Measurements from ENCODE around the gene ERVFRD-1.

Gene ERVFRD-1

GRCh38 chr6:11129908-11130565 is 18.5 kb upstream of the ERVFRD-1 start:
- no peak overlapping the region for H3K4me3 ChIP-seq (ENCODE audit: low read depth, low read length)
- DNase-seq (ENCODE audit: low read depth): no peak
- TF ChIP-seq, protein P1, sequence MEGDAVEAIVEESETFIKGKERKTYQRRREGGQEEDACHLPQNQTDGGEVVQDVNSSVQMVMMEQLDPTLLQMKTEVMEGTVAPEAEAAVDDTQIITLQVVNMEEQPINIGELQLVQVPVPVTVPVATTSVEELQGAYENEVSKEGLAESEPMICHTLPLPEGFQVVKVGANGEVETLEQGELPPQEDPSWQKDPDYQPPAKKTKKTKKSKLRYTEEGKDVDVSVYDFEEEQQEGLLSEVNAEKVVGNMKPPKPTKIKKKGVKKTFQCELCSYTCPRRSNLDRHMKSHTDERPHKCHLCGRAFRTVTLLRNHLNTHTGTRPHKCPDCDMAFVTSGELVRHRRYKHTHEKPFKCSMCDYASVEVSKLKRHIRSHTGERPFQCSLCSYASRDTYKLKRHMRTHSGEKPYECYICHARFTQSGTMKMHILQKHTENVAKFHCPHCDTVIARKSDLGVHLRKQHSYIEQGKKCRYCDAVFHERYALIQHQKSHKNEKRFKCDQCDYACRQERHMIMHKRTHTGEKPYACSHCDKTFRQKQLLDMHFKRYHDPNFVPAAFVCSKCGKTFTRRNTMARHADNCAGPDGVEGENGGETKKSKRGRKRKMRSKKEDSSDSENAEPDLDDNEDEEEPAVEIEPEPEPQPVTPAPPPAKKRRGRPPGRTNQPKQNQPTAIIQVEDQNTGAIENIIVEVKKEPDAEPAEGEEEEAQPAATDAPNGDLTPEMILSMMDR (conservative IDR thresholded peaks at IDR 0.05; ENCODE audit: low read depth, low read length): no peak

DNA sequence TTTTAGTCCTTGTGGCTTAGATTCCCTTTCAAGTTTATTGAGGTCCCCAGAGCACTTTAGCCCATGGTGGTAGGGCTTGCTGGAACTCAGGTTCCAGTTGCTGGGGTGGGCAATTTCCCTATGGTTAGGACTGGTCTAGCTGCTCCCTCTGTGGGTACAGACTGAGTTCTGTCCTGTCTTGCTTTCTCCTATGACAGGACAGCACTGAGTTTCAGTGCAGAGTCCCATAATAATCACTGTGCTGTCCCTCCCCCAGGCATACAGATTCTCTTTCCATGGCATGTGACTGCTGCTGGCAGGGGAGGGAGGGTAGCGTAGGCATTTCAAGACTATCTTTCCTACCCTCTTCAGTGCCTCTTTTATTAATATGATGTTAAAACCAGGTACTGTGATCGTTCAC is 17.1 kb upstream of the ERVFRD-1 start:
- no peak overlapping the region for H3K4me3 ChIP-seq (ENCODE audit: low read depth, low read length)
- TF ChIP-seq, protein P1 (conservative IDR thresholded peaks at IDR 0.05; ENCODE audit: low read depth, low read length): no peak
- no peak for DNase-seq (ENCODE audit: low read depth)

- no peak for DNase-seq (ENCODE audit: low read depth)
- H3K4me3 ChIP-seq (ENCODE audit: low read depth, low read length): no peak overlapping the region
- TF ChIP-seq, protein P1 (conservative IDR thresholded peaks at IDR 0.05; ENCODE audit: low read depth, low read length): no peak
Observed at GRCh38 chr6:11126876-11127275, 15.4 kb upstream of the ERVFRD-1 start.

DNA sequence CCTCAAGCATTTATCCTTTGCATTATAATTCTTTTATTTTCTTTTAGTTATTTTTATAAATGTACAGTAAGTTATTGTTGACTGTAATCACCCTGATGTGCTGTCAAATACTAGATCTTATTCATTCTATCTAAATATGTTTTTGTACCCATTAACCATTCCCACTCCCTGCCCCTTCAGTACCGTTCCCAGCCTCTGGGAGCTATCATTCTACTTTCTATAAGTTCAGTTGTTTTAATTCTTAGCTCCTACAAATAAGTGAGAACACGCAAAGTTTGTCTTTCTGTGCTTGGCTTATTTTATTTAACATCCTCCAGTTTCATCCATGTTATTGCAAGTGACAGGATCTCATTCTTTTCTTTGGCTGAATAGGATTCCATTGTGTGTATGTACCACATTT is 12.5 kb upstream of the ERVFRD-1 start:
- DNase-seq (ENCODE audit: low read depth): no peak
- TF ChIP-seq, protein P1 (conservative IDR thresholded peaks at IDR 0.05; ENCODE audit: low read depth, low read length): peak; percentile 29
- no peak overlapping the region for H3K4me3 ChIP-seq (ENCODE audit: low read depth, low read length)

GRCh38 chr6:11122380-11122779 is 10.9 kb upstream of the ERVFRD-1 start:
- no peak for DNase-seq (ENCODE audit: low read depth)

GRCh38 chr6:11121851-11122250 is 10.3 kb upstream of the ERVFRD-1 start:
- DNase-seq (ENCODE audit: low read depth): peak; percentile 71
- TF ChIP-seq, protein P1 (conservative IDR thresholded peaks at IDR 0.05; ENCODE audit: low read depth, low read length): no peak
- H3K4me3 ChIP-seq (ENCODE audit: low read depth, low read length): no peak overlapping the region

More at GRCh38 chr6:11122380-11122779, 10.9 kb upstream of the ERVFRD-1 start:
- no peak overlapping the region for H3K4me3 ChIP-seq (ENCODE audit: low read depth, low read length)
- TF ChIP-seq, protein P1 (conservative IDR thresholded peaks at IDR 0.05; ENCODE audit: low read depth, low read length): no peak

All from choroid plexus epithelial cell (primary cell).